HEK293 (cell line): Measurements from ENCODE around the gene ZNF670.

Experiments used
- ZNF121 ChIP-seq: fragments of 450-650 bp; formaldehyde crosslinking; IDR thresholded peaks from 2 replicates; pipeline ENCODE4 v1.5.1; 2016; ENCODE audit warnings: missing biosample characterization, missing genetic modification characterization
- ZSCAN23 ChIP-seq: fragments of 450-650 bp; formaldehyde crosslinking; IDR thresholded peaks from 2 replicates; pipeline ENCODE4 v1.5.1; 2016; ENCODE audit warnings: missing biosample characterization, missing genetic modification characterization
- TF ChIP-seq, protein P1 (sequence below): fragments of 450-650 bp; formaldehyde crosslinking; IDR thresholded peaks from 2 replicates; pipeline ENCODE4 v1.5.1; 2016; ENCODE audit warnings: missing biosample characterization, missing genetic modification characterization

DNA sequence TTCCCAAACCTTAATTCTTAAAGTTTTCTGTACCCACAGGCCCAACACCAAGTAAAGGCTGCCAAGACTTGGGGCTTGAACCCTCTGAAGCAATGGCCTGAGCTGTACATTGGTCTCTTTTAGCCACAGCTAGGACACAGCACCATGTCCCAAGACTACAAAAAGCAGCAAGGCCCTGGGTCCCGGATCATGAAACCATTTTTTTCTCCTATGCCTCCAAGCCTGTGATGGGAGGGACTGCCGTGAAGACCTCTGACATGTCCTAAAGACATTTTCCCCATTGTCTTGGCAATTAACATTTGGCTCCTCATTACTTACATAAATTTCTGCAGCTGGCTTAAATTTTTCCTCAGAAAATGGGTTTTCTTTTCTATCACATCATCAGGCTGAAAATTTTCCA is 30.9 kb downstream of the ZNF670 start:
- TF ChIP-seq ZNF121 (tag by site-specific recombination) = no peak
- TF ChIP-seq, protein P1, sequence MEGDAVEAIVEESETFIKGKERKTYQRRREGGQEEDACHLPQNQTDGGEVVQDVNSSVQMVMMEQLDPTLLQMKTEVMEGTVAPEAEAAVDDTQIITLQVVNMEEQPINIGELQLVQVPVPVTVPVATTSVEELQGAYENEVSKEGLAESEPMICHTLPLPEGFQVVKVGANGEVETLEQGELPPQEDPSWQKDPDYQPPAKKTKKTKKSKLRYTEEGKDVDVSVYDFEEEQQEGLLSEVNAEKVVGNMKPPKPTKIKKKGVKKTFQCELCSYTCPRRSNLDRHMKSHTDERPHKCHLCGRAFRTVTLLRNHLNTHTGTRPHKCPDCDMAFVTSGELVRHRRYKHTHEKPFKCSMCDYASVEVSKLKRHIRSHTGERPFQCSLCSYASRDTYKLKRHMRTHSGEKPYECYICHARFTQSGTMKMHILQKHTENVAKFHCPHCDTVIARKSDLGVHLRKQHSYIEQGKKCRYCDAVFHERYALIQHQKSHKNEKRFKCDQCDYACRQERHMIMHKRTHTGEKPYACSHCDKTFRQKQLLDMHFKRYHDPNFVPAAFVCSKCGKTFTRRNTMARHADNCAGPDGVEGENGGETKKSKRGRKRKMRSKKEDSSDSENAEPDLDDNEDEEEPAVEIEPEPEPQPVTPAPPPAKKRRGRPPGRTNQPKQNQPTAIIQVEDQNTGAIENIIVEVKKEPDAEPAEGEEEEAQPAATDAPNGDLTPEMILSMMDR = no peak
- no peak for TF ChIP-seq ZSCAN23 (tag by site-specific recombination)
